Breast epithelium (tissue), 4 donors: ENCODE results near the gene PRSS33. TPM values are rescaled to one million over a fixed set of nuclear protein-coding genes. Genes with fewer than 3 reads are reported as not detected.

Experiments
- DNase-seq, 2 donors: peaks; one replicate each; pipeline ENCODE4 v3.0.0-alpha.2; 2019; ENCODE audit warnings: low spot score in 2 of 2
- H3K27ac ChIP-seq, 2 donors: fragments of 200-600 bp; sonication (generic) in 1 of 2; one replicate each; pipeline ENCODE4 v1.5.1; 2016 to 2019; ENCODE audit warnings: mild to moderate bottlenecking in 1 of 2
- H3K27me3 ChIP-seq, 2 donors: fragments of 200-600 bp; sonication (generic) in 1 of 2; one replicate each; pipeline versions ENCODE4 v1.5.1 to v1.6.0; 2017 to 2019; ENCODE audit warnings: control low read depth in 1 of 2, mild to moderate bottlenecking in 1 of 2
- H3K36me3 ChIP-seq: fragments of 200-600 bp; one replicate; pipeline ENCODE4 v1.5.1; 2019
- H3K4me1 ChIP-seq, 2 donors: fragments of 200-600 bp; sonication (generic); one replicate each; pipeline ENCODE4 v1.5.1; 2016 to 2019; ENCODE audit warnings: control low read depth in 1 of 2
- H3K4me3 ChIP-seq, 3 donors: fragments of 200-600 bp; sonication (generic); 1 replicate in 2 of 3; 2 replicates in 1 of 3; pipeline ENCODE4 v1.5.1; 2016 to 2019; ENCODE audit warnings: mild to moderate bottlenecking in 3 of 3, moderate library complexity in 2 of 3
- H3K9me3 ChIP-seq, 2 donors: fragments of 200-600 bp; sonication (generic) in 1 of 2; one replicate each; pipeline ENCODE4 v1.5.1; 2016 to 2019; ENCODE audit warnings: control low read depth in 1 of 2
- POLR2A ChIP-seq: fragments of 450-650 bp; IDR thresholded peaks from one replicate; pipeline ENCODE4 v1.6.1; 2016; ENCODE audit warnings: antibody characterized with exemption, mild to moderate bottlenecking, moderate library complexity
- POLR2AphosphoS5 ChIP-seq, 3 donors: sonication (generic); formaldehyde crosslinking; IDR thresholded peaks; one replicate each; pipeline ENCODE4 v1.6.1; 2017; ENCODE audit warnings: antibody characterized with exemption in 3 of 3
- intact Hi-C: fragments of 100-400 bp; cut with DNase I; formaldehyde crosslinking; loops from one replicate; pipeline ENCODE4 v1.15.1; 2023; ENCODE audit warnings: low total_unique reads
- total RNA-seq, 3 donors: library from RNA; depleted of rRNA; stranded (reverse); fragments of >200 nt; gene quantifications; one replicate each; pipeline ENCODE4 v1.1.0, GENCODE V29; 2016
- TF ChIP-seq, protein P1 (sequence below), 3 donors: fragments of 450-650 bp; IDR thresholded peaks; one replicate each; pipeline ENCODE4 v1.5.1; 2016 to 2017; ENCODE audit warnings: antibody characterized with exemption in 3 of 3, mild to moderate bottlenecking in 3 of 3, moderate library complexity in 3 of 3

PRSS33 gene
- total RNA-seq, 3 donors from 2014 or later = not detected

DNA sequence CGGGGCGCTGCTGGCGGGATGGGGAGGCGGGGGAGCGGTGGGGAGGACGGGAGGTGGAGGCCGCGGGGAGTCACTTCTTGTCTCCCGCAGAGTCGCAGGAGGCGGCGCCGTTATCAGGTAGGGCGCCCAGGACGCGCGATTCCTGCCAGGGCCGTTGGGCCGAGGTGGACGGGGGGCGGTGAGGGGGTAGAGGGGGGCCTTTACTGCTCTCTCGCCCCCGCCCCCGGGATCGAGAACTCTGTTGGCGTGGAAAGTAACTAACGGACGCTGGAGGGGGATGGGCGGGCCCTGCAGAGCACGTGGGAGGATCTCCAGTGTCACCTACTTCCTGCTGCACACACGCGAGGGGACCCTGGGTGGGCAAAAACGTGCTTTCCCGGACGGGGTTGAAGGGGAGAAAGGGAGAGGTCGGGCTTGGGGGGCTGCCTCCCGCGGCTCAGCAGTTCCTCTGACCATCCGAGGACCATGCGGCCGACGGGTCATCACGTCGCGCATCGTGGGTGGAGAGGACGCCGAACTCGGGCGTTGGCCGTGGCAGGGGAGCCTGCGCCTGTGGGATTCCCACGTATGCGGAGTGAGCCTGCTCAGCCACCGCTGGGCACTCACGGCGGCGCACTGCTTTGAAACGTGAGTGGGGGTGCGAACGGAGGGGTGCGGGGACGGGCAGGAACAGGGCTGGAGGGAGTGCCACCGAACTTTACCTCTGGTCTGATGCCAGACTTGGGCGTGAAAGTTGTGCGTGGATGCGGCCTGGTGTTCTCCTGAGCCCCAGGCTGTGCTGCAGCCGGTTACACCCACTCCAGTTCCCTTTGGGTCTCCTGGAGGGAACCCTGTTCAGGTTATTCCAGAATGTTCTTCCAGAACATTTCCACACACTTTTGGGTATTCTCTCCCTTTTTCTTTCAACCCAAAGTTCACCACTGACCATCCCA lies 30.2 kb upstream of the PRSS33 start:
- no peaks in the 10 kb centered on the region for H3K9me3 ChIP-seq
- H3K4me1 ChIP-seq = no peaks in the 10 kb centered on the region
- no peak overlapping the region for H3K27ac ChIP-seq
- H3K27me3 ChIP-seq = no peaks in the 10 kb centered on the region
- H3K4me3 ChIP-seq = peak overlapping the region in 2 of 3 donors; percentile 37 to 53
- peak in 1 of 2 donors; percentile 49 for DNase-seq
- H3K36me3 ChIP-seq = no peaks in the 10 kb centered on the region
- TF ChIP-seq POLR2A (no peak), POLR2AphosphoS5 (IDR thresholded peaks at IDR 0.05) (no peak)
- TF ChIP-seq, protein P1, sequence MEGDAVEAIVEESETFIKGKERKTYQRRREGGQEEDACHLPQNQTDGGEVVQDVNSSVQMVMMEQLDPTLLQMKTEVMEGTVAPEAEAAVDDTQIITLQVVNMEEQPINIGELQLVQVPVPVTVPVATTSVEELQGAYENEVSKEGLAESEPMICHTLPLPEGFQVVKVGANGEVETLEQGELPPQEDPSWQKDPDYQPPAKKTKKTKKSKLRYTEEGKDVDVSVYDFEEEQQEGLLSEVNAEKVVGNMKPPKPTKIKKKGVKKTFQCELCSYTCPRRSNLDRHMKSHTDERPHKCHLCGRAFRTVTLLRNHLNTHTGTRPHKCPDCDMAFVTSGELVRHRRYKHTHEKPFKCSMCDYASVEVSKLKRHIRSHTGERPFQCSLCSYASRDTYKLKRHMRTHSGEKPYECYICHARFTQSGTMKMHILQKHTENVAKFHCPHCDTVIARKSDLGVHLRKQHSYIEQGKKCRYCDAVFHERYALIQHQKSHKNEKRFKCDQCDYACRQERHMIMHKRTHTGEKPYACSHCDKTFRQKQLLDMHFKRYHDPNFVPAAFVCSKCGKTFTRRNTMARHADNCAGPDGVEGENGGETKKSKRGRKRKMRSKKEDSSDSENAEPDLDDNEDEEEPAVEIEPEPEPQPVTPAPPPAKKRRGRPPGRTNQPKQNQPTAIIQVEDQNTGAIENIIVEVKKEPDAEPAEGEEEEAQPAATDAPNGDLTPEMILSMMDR (IDR thresholded peaks at IDR 0.05) = no peak
- intact Hi-C loops = no loop called here

DNA sequence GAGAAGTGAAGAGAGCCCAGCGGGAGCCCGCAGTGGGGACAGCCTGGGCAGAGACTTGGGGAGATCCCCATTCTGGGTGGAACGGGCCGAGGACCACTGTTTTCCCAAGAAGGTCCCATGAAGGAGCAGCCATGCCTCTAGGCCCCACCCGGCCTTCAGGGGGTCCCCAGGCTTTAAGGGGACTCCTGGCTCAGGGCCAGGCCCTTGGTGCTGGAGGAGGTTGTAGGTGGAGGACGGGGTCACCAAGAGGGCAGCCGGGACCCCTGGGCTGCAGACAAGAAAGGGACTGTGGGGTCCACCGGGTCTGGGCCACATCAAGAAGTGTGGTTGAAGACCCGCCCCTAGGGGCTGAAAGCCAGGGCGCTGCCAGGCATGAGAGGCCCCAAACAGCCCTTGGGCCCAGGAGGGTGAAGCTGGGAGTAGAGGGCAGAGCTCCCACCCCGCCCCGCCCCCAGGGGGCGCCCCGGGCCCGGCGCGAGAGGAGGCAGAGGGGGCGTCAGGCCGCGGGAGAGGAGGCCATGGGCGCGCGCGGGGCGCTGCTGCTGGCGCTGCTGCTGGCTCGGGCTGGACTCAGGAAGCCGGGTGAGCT lies 29.5 kb upstream of the PRSS33 start, which contains the start of gene PRSS21:
Gene PRSS21, plus strand, starts transcription at position 487 of the 589 bp plus-strand sequence. Its CDS starts 32 bp downstream, at position 519.
- intact Hi-C loops = no loop called here
- TF ChIP-seq, protein P1 (IDR thresholded peaks at IDR 0.05) = no peak
- no peak for TF ChIP-seq POLR2AphosphoS5 (IDR thresholded peaks at IDR 0.05)
- TF ChIP-seq POLR2A = no peak
- H3K4me1 ChIP-seq = peaks cover 1 to 5% of the 10 kb centered on the region in 2 donors
- DNase-seq = peak in 1 of 2 donors; percentile 43
- no peaks in the 10 kb centered on the region for H3K9me3 ChIP-seq
- no peak within 1 kb of the TSS for H3K27ac ChIP-seq
- no peaks in the 10 kb centered on the region for H3K27me3 ChIP-seq
- no peaks in the 10 kb centered on the region for H3K36me3 ChIP-seq
- H3K4me3 ChIP-seq = peak within 1 kb of the TSS in 2 of 3 donors; percentile 37 to 53

DNA sequence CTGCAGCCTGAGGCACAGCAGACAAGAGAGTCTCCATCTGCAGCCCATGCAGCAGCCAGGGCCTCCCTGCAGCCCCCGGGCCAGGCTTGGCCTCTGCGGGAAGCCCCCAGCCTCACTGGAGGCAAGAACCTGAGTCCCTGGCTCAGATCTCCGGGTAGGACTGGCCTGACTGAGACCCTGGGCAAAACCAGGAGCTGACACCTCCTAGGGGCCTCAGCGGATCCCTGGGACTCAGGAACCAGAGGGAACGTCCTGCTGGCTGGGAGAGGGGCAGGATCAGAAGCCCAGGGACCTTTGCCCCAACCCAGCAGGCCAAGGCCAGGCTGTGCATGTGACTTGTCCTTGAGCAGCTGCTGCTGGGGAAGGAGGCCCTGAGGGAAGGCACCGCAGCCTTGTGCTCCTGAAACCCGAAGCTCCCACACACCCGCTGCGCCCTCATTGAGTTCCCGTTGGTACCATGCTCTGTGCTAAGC lies 28.0 kb upstream of the PRSS33 start:
- no peak overlapping the region for H3K27ac ChIP-seq
- H3K4me1 ChIP-seq = peaks cover 6 to 9% of the 10 kb centered on the region in 2 donors
- TF ChIP-seq POLR2AphosphoS5 (IDR thresholded peaks at IDR 0.05) = no peak
- TF ChIP-seq, protein P1 (IDR thresholded peaks at IDR 0.05) = no peak
- no peak for TF ChIP-seq POLR2A
- DNase-seq = peak in 1 of 2 donors; percentile 43
- H3K9me3 ChIP-seq = no peaks in the 10 kb centered on the region
- peaks cover 0 to 3% of the 10 kb centered on the region in 2 donors for H3K27me3 ChIP-seq
- intact Hi-C loops = no loop called here
- no peaks in the 10 kb centered on the region for H3K36me3 ChIP-seq
- H3K4me3 ChIP-seq = no peak overlapping the region

DNA sequence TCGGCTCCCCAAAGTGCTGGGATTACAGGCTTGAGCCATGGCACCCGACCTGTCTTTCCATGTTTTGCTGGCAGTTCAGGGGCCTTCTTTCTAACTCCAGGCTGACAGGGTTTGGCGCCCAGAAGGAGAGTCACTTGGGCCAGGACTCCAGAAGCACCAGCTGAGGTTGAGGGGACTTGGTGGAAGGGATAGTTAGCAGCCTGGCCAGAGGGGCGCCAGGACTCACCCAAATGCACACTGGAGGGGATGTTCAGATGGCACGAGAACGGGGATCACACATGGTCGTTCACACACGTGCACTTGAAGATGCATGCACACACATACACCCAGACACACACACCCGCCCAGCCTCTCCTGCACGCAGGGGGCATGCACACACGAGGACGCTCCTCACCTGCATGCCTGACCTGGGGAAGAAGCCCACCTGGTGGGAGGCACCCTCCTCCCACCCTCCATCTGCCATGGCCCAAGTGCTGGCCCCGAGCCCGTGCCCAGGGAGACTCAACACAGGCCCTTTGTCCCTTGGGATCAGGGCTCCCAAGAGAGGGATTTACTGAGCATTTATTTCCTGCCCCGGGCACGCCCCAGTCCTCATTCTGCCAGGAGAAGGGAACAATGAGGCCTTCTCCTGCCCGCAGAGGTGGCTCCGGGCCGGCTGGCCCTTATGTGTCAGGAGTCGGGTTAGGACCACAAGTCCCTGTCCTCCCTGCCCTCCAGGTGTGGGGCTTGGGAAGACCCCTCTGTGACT lies 27.4 kb upstream of the PRSS33 start:
- H3K27ac ChIP-seq = no peak overlapping the region
- intact Hi-C loops = no loop called here
- no peaks in the 10 kb centered on the region for H3K36me3 ChIP-seq
- H3K4me1 ChIP-seq = peaks cover 6 to 9% of the 10 kb centered on the region in 2 donors
- no peak for TF ChIP-seq POLR2AphosphoS5 (IDR thresholded peaks at IDR 0.05)
- TF ChIP-seq, protein P1 (IDR thresholded peaks at IDR 0.05) = no peak
- TF ChIP-seq POLR2A = no peak
- H3K9me3 ChIP-seq = no peaks in the 10 kb centered on the region
- peaks cover 0 to 3% of the 10 kb centered on the region in 2 donors for H3K27me3 ChIP-seq
- H3K4me3 ChIP-seq = no peak overlapping the region
- peak in 1 of 2 donors; percentile 41 for DNase-seq
